GM18517 (cell line): ENCODE results near the gene PSMD3.
A peak's percentile ranks its signal among the peaks of the same experiment; 100 is the strongest.
"Not testable (repeated sequence)": the region's sequence is repeated elsewhere in the genome, so short reads cannot be mapped to it uniquely, and the experiment has no call there.

ENCODE experiments used
- ATAC-seq: cut with Tn5 transposase; IDR thresholded peaks from one replicate; pipeline ENCODE4 v1.9.1; 2021; ENCODE audit warnings: mild to moderate bottlenecking, moderate library complexity; ENCODE audit not compliant: unreplicated experiment

The PSMD3 gene

GRCh38 chr17:39980351-39981206 lies at the start of gene PSMD3:
Gene PSMD3, plus strand, starts transcription at chr17:39980807. Its CDS starts 164 bp downstream, at chr17:39980971.
- ATAC-seq: peak; percentile 94

- no peak for ATAC-seq
Measured at GRCh38 chr17:39933912-39934311, 46.7 kb upstream of the PSMD3 start.

DNA sequence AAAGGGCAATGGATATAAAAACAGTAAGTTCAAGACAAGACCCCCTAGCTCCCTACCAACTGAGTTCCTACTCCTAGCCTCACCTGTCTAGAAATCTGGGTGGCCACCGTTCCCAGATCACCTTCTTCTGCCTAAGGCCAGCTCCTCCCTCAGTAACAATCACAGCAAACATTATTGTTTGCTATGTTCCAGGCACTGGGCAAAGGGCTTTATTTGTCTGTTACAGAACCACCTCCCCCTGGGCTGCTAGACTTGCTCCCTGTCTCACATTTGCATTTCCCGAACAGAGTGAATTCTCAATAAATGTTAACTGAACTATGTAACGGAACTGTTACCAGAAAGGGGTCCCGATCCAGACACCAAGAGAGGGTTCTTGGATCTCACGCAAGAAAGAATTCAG lies 46.3 kb upstream of the PSMD3 start:
- no peak for ATAC-seq

DNA sequence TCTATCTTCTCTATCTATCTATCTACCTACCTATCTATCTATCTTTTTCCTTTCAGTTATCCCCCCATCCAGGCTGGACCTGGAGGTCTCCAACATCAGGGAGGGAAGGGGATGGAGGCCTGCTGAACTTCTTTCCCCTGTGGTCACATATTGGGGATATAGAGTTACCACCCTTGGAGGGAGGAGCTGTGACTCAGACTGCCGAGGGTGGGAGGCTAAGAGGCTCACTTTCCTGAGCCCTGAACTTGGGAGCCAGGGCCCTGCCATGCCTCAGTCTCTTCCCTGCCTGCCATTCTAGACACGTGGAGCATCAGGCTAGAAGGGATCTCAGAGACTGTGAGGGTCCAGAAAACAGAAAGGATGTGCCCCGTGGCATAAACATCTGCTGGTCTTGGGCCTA lies 44.7 kb upstream of the PSMD3 start:
- no peak for ATAC-seq

- ATAC-seq: no peak
Measured at GRCh38 chr17:39937447-39937846, 43.2 kb upstream of the PSMD3 start.

GRCh38 chr17:39938140-39938869 lies 42.3 kb upstream of the PSMD3 start:
- ATAC-seq: no peak

DNA sequence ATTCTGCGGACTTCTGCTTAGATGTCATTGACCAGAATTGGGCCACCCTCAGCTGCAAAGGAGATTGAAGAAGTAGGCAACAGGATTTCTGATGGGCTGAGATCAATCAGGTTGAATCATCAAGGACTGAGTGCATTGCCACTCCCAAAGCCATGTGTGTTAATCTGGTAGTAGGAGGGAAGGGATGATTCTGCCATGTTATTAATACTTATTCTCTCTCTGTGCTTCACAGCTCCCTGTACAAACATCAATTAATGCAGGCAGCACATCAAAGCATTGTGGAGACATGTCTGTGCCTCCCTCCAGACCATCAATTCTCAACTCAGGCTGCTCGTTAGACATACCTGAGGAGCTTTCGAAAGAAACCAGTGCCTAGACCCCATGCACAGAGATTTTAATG lies 41.5 kb upstream of the PSMD3 start:
- no peak for ATAC-seq

- ATAC-seq: peak; percentile 59
Measured at GRCh38 chr17:39939588-39940419, 40.8 kb upstream of the PSMD3 start.

GRCh38 chr17:39943702-39944392 lies 36.8 kb upstream of the PSMD3 start:
- no peak for ATAC-seq

GRCh38 chr17:39944393-39944711 lies 36.3 kb upstream of the PSMD3 start:
- no peak for ATAC-seq

GRCh38 chr17:39946551-39947330 lies 33.9 kb upstream of the PSMD3 start:
- no peak for ATAC-seq

GRCh38 chr17:39948489-39948828 lies 32.1 kb upstream of the PSMD3 start:
- not testable (repeated sequence) for ATAC-seq

DNA sequence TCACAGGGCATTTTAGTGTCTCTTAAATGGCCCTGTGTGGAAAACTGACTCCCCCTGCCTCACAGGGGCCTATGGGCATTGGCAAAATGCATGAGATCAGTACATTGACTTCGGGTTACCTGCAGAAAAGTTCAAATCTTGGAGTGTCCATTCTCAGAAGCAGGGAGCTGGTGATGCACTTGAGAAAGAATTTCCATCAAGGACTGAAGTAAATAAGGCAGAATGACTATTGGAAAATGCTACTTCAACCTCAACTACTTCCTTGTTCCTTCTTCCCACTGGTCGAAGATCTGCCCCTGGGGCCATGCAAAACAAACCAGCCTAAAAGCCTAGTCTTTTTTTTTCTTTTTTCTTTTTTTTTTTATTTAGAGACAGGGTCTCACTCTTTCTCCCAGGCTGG lies 31.6 kb upstream of the PSMD3 start:
- ATAC-seq: no peak

DNA sequence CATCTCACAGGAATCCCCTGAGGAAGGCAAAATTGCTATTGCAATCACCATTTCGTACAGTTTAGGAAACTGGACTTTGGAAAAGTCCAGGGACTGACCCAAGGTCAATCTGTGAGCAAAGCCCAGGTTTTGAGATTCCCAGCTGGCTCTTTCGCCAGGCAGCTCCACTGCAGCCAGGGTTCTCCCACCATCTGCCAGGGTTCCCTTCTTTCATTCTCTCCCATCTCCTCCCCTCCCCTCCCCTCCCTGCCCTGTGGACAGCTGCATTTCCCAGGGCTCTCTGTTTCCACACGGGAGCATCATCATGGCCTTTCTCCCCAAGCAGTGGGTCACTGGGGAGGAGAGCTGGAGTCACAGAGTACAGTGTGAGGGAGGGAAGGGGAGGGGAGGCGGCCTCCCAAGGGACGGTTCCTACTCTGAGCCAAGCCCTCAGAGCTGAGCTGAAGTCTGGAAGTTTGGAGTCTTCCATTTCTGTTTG lies 29.7 kb upstream of the PSMD3 start:
- no peak for ATAC-seq

DNA sequence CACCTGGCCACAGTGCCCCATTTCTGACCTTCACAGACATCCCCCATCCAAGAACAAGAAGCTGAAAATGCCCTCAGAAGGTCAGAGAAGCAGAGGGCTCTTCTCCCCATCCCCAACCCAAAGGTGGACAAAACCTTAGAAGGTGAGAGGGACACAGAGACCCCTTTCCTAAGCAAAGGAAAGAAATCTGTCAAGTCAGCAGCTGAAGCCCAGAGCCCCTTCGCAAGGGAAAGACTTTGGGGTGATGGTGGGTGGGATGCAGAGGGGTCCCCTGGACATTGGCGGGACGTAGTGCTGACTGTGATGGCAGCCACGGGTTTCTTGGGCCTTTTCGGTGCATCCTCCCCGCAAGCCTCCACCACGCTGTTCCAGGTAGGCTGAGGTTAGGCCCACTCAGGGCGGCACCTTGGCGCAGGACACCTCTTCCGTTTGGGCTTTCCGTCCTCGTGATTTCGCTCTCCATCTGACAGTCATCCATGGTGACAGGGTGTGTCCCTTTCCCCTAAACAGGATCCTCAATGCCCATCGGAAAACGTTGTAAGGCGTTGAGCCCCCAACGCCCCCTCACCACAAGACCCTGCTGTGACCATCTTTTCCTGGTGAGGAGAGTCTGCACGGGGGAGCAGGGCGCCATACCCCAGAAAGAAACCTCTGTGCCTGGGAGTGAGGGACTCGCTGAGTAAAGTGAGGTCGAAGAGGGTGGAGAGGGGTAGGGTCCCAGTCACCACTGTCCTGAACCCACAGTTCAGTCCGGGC lies 28.5 kb upstream of the PSMD3 start:
- no peak for ATAC-seq

GRCh38 chr17:39952680-39953470 lies 27.7 kb upstream of the PSMD3 start:
- peak; percentile 79 for ATAC-seq

DNA sequence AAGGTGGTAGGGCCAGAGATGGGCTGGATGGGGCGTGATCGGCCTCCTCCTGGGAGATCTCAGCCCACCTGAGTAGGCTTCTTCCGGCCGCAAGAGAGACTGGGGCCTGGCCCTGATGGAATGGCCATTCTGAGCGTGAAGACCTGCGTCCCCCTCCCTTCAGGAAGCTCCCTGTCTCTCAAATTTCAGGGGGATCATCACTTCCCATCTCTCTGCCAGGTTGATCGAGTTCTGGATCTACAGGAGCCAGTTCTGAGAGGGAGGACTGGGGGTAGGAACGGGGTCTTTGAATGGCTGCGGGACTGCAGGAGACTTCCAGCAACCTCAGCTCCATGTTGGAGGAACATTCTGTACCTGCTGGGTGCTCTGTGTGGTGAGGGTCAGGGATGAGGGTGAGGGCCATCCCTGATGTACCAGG lies 27.1 kb upstream of the PSMD3 start:
- ATAC-seq: peak; percentile 6

- no peak for ATAC-seq
Measured at GRCh38 chr17:39954876-39955275, 25.7 kb upstream of the PSMD3 start.
